ENCODE results near the gene SORBS1. TPM values are rescaled to one million over a fixed set of nuclear protein-coding genes. Genes with fewer than 3 reads are reported as not detected.

The SORBS1 gene
- total RNA-seq, 1 experiment from 2014 or later = 0.56 TPM

DNA sequence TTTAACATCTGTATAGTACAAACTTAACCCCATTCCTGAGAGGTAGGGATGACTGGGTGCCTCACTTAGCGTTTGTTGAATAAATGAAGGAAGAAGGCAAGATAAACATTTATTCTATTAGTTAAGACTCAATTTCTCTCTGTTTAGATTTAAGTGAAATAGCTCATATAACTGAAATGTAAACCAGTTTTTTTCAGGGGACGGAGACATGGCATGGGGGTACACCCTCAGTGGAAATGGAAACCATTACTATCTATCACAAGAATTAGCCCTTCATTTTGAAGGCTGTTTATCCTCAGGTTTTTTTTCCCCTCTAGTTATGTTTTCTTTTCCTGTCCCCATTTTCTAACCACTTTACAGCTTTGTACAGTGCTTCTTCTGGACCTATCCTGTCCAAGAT is 234.8 kb downstream of the SORBS1 start:
- no TSS peak for BruUV-seq (replicated peaks)
- Histone ChIP-seq H3K27ac (ENCODE audit: low read depth, low read length, poor library complexity, severe bottlenecking) (no peak overlapping the region), H3K36me3 (ENCODE audit: insufficient read depth, low read length, poor library complexity, severe bottlenecking) (no peaks in the 10 kb centered on the region), H3K27me3 (replicated peaks; ENCODE audit: insufficient read depth, low read depth, low read length, poor library complexity) (peaks cover 7% of the 10 kb centered on the region), H3K9me3 (ENCODE audit: low read depth, low read length, poor library complexity, severe bottlenecking) (no peaks in the 10 kb centered on the region), H3K4me3 (ENCODE audit: low read depth, low read length, poor library complexity, severe bottlenecking) (no peak overlapping the region), H3K4me1 (ENCODE audit: insufficient read depth, low read length, poor library complexity, severe bottlenecking) (no peaks in the 10 kb centered on the region)
- ChIA-PET CTCF (no interaction called here), POLR2A (ENCODE audit: low non-redundant PET) (no interaction called here)
- intact Hi-C loops (cut with micrococcal nuclease; ENCODE audit: unreplicated experiment) = no loop called here
- no peak for TF ChIP-seq EZH2 (IDR thresholded peaks at IDR 0.05; ENCODE audit: borderline replicate concordance, low read depth, low read length, poor library complexity, severe bottlenecking)
- TF ChIP-seq, protein P1, sequence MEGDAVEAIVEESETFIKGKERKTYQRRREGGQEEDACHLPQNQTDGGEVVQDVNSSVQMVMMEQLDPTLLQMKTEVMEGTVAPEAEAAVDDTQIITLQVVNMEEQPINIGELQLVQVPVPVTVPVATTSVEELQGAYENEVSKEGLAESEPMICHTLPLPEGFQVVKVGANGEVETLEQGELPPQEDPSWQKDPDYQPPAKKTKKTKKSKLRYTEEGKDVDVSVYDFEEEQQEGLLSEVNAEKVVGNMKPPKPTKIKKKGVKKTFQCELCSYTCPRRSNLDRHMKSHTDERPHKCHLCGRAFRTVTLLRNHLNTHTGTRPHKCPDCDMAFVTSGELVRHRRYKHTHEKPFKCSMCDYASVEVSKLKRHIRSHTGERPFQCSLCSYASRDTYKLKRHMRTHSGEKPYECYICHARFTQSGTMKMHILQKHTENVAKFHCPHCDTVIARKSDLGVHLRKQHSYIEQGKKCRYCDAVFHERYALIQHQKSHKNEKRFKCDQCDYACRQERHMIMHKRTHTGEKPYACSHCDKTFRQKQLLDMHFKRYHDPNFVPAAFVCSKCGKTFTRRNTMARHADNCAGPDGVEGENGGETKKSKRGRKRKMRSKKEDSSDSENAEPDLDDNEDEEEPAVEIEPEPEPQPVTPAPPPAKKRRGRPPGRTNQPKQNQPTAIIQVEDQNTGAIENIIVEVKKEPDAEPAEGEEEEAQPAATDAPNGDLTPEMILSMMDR (conservative IDR thresholded peaks at IDR 0.05; ENCODE audit: low read depth, low read length) = no peak
- no peak for DNase-seq (ENCODE audit: low spot score)

DNA sequence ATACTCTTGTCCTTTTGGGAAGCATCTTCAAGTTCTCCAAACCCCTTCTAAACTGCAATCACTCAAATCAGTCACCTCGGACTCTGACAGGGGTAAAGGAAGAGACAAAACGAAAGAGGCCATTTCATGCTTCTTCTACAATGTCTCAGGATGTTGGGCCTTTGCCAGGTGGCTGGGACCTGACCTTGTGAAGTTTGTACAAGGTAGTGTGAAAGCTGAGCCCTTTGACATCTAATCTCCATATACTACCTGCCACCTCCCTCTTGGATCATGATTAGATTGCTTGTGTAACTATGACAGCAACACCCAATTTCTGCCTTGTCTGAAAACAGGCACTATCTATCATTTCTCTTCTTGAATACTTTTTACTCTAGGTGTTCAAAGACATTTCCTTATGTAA is 235.3 kb downstream of the SORBS1 start:
- Histone ChIP-seq H3K27me3 (replicated peaks; ENCODE audit: insufficient read depth, low read depth, low read length, poor library complexity) (peaks cover 7% of the 10 kb centered on the region), H3K9me3 (ENCODE audit: low read depth, low read length, poor library complexity, severe bottlenecking) (no peaks in the 10 kb centered on the region), H3K27ac (ENCODE audit: low read depth, low read length, poor library complexity, severe bottlenecking) (no peak overlapping the region), H3K36me3 (ENCODE audit: insufficient read depth, low read length, poor library complexity, severe bottlenecking) (no peaks in the 10 kb centered on the region), H3K4me1 (ENCODE audit: insufficient read depth, low read length, poor library complexity, severe bottlenecking) (no peaks in the 10 kb centered on the region), H3K4me3 (ENCODE audit: low read depth, low read length, poor library complexity, severe bottlenecking) (no peak overlapping the region)
- BruUV-seq (replicated peaks) = no TSS peak
- ChIA-PET POLR2A (ENCODE audit: low non-redundant PET) (no interaction called here), CTCF (no interaction called here)
- intact Hi-C loops (cut with micrococcal nuclease; ENCODE audit: unreplicated experiment) = no loop called here
- no peak for DNase-seq (ENCODE audit: low spot score)
- no peak for TF ChIP-seq EZH2 (IDR thresholded peaks at IDR 0.05; ENCODE audit: borderline replicate concordance, low read depth, low read length, poor library complexity, severe bottlenecking)
- TF ChIP-seq, protein P1 (conservative IDR thresholded peaks at IDR 0.05; ENCODE audit: low read depth, low read length) = no peak

DNA sequence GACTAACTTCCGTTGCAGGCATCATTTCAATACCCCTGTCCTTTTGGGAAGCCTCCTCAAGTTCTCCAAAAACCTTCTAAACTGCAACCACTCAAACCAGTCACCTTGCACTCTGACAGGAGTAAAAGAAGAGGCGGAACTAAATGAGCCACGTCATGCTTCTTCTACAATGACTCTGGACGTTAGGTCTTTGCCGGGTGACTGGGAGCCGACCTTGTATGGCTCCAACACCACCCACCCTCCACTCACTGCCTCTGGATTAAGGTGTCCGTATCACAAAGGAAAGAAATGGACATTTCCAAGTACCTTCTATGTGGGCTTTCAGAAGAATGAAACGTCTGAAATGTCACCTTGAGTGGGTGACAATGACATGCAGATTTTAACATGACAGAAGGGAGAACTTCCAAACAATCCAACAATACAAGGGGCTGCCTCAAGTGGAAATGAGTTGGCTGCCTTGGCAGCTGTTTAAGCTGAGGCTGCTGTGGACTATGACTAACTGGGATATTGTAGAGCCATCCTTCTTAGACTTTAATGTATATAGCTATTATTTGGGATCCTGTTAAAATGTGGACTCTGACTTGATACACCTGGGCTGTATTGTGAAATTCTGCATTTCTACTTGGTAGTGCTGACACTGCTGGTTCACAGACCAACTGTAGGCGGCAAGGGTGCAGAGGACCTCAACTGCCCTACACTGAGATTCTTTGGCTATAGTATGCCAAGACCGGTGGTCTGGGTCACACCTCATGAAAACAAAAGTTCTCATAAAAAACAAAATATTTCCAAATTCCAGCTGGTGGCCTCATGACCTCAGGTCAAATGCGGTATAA is 236.5 kb downstream of the SORBS1 start:
- H3K4me1 ChIP-seq (ENCODE audit: insufficient read depth, low read length, poor library complexity, severe bottlenecking) = no peaks in the 10 kb centered on the region
- no peak overlapping the region for H3K27ac ChIP-seq (ENCODE audit: low read depth, low read length, poor library complexity, severe bottlenecking)
- BruUV-seq (replicated peaks) = no TSS peak
- intact Hi-C loops (cut with micrococcal nuclease; ENCODE audit: unreplicated experiment) = no loop called here
- TF ChIP-seq, protein P1 (conservative IDR thresholded peaks at IDR 0.05; ENCODE audit: low read depth, low read length) = no peak
- no peak for TF ChIP-seq EZH2 (IDR thresholded peaks at IDR 0.05; ENCODE audit: borderline replicate concordance, low read depth, low read length, poor library complexity, severe bottlenecking)
- H3K4me3 ChIP-seq (ENCODE audit: low read depth, low read length, poor library complexity, severe bottlenecking) = no peak overlapping the region
- H3K9me3 ChIP-seq (ENCODE audit: low read depth, low read length, poor library complexity, severe bottlenecking) = no peaks in the 10 kb centered on the region
- ChIA-PET POLR2A (ENCODE audit: low non-redundant PET) (no interaction called here), CTCF (no interaction called here)
- H3K27me3 ChIP-seq (replicated peaks; ENCODE audit: insufficient read depth, low read depth, low read length, poor library complexity) = peaks cover 7% of the 10 kb centered on the region
- no peaks in the 10 kb centered on the region for H3K36me3 ChIP-seq (ENCODE audit: insufficient read depth, low read length, poor library complexity, severe bottlenecking)
- DNase-seq (ENCODE audit: low spot score) = no peak

Data from A673 (cell line).